NCI-H2171 (cell line): Measurements from ENCODE around the gene AK1.

Experiments
- DNase-seq: peaks from one replicate; lab custom pipeline; 2025; lab: John Stamatoyannopoulos, UW

Gene AK1

GRCh38 chr9:127868278-127868902 is 9.1 kb downstream of the AK1 start:
- DNase-seq, result no peak

- DNase-seq, result no peak
These were observed 9.9 kb downstream of the AK1 start for GRCh38 chr9:127867356-127868277.

GRCh38 chr9:127866535-127866934 is 10.9 kb downstream of the AK1 start:
- DNase-seq, result no peak

GRCh38 chr9:127865645-127866464 is 11.6 kb downstream of the AK1 start:
- DNase-seq, result no peak

GRCh38 chr9:127863191-127863621 is 14.3 kb downstream of the AK1 start:
- DNase-seq, result no peak

- DNase-seq, result no peak
These were observed 15.1 kb downstream of the AK1 start for GRCh38 chr9:127862075-127863011.

- no peak for DNase-seq
These were observed 16.7 kb downstream of the AK1 start for GRCh38 chr9:127860779-127861178.

- DNase-seq, result no peak
These were observed 17.2 kb downstream of the AK1 start for GRCh38 chr9:127860260-127860659.

GRCh38 chr9:127858041-127858512 is 19.4 kb downstream of the AK1 start:
- DNase-seq, result peak; percentile 89

- DNase-seq, result no peak
These were observed 20.2 kb downstream of the AK1 start for GRCh38 chr9:127857278-127857677.

- no peak for DNase-seq
These were observed 20.8 kb downstream of the AK1 start for GRCh38 chr9:127856729-127857116.

GRCh38 chr9:127856094-127856728 is 21.3 kb downstream of the AK1 start:
- no peak for DNase-seq

GRCh38 chr9:127855522-127855921 is 22.0 kb downstream of the AK1 start:
- no peak for DNase-seq

GRCh38 chr9:127854960-127855359 is 22.5 kb downstream of the AK1 start:
- no peak for DNase-seq

- DNase-seq, result no peak
These were observed 23.2 kb downstream of the AK1 start, which contains the start of gene ENG for GRCh38 chr9:127854184-127854806. ENG (minus strand) TSS chr9:127854658; CDS start chr9:127854355, 303 bp downstream.

- no peak for DNase-seq
These were observed 23.9 kb downstream of the AK1 start for GRCh38 chr9:127853312-127854183.

- DNase-seq, result no peak
These were observed 24.6 kb downstream of the AK1 start for GRCh38 chr9:127852829-127853228.

- no peak for DNase-seq
These were observed 27.1 kb downstream of the AK1 start for GRCh38 chr9:127850286-127850830.
